Gastrocnemius medialis (tissue), 4 donors: ENCODE data around the gene SLC1A2. TPM values are rescaled to one million over a fixed set of nuclear protein-coding genes. Genes with fewer than 3 reads are reported as not detected.

ENCODE experiments used
- ATAC-seq, 2 donors: fragments of 150-250 bp; one replicate each; pipeline ENCODE4 v1.9.1; 2016
- DNase-seq, 2 donors: peaks; one replicate each; pipeline ENCODE4 v3.0.0-alpha.2; 2019
- H3K27ac ChIP-seq, 4 donors: fragments of 200-600 bp; sonication (generic); 1 replicate in 1 of 4; 2 replicates in 3 of 4; pipeline ENCODE4 v1.5.1; 2016 to 2018; ENCODE audit warnings: mild to moderate bottlenecking in 2 of 4, moderate library complexity in 1 of 4
- H3K27me3 ChIP-seq, 3 donors: fragments of 200-600 bp; sonication (generic) in 2 of 3; 1 replicate in 1 of 3; 2 replicates in 2 of 3; pipeline versions ENCODE4 v1.5.1 to v1.6.0; 2016 to 2019; ENCODE audit warnings: mild to moderate bottlenecking in 1 of 3, moderate library complexity in 1 of 3
- H3K36me3 ChIP-seq, 2 donors: fragments of 200-600 bp; sonication (generic) in 1 of 2; one replicate each; pipeline ENCODE4 v1.5.1; 2017 to 2018
- H3K4me1 ChIP-seq, 2 donors: fragments of 200-600 bp; sonication (generic) in 1 of 2; one replicate each; pipeline ENCODE4 v1.5.1; 2016 to 2017; ENCODE audit warnings: mild to moderate bottlenecking in 2 of 2
- H3K4me3 ChIP-seq, 4 donors: fragments of 200-600 bp; sonication (generic) in 3 of 4; 1 replicate in 1 of 4; 2 replicates in 3 of 4; pipeline ENCODE4 v1.5.1; 2016 to 2019; ENCODE audit warnings: mild to moderate bottlenecking in 2 of 4
- H3K9me3 ChIP-seq, 3 donors: fragments of 200-600 bp; sonication (generic) in 2 of 3; 1 replicate in 1 of 3; 2 replicates in 2 of 3; pipeline ENCODE4 v1.5.1; 2016 to 2019
- CTCF ChIP-seq, 5 experiments: fragments of 450-650 bp in 3 of 5; fragments of 200-600 bp in 2 of 5; sonication (generic) in 2 of 5; IDR thresholded peaks in 4 of 5; conservative IDR thresholded peaks in 1 of 5; 1 replicate in 4 of 5; 2 replicates in 1 of 5; pipeline ENCODE4 v1.5.1; 2016 to 2019; ENCODE audit warnings: antibody characterized with exemption in 5 of 5, mild to moderate bottlenecking in 3 of 5, moderate library complexity in 3 of 5
- POLR2A ChIP-seq, 2 donors: fragments of 450-650 bp; IDR thresholded peaks; one replicate each; pipeline ENCODE4 v1.6.1; 2017; ENCODE audit warnings: antibody characterized with exemption in 2 of 2, mild to moderate bottlenecking in 2 of 2, moderate library complexity in 2 of 2
- in situ Hi-C, 4 donors: fragments of 200-750 bp; cut with MboI; loops; one replicate each; pipeline versions ENCODE4 v1.15.0 to v1.8.0; 2017; ENCODE audit warnings: low sequenced_read_pairs in 4 of 4
- intact Hi-C: fragments of 100-400 bp; cut with DNase I; formaldehyde crosslinking; loops from one replicate; pipeline ENCODE4 v1.15.1; 2023; ENCODE audit warnings: low total_unique reads
- total RNA-seq, 4 donors: library from RNA; depleted of rRNA; stranded (reverse); fragments of >200 nt; gene quantifications; one replicate each; pipeline versions ENCODE4 v1.1.0 to v1.2.3, GENCODE V29; 2016

The SLC1A2 gene
- total RNA-seq, 4 donors from 2014 or later = 0.15 to 1.1 (median 0.52) TPM

- DNase-seq (no peak), ATAC-seq (no peak)
- no peaks in the 10 kb centered on the region for H3K9me3 ChIP-seq
- H3K27ac ChIP-seq = no peak overlapping the region
- peaks cover 7 to 14% of the 10 kb centered on the region in 2 donors for H3K4me1 ChIP-seq
- in situ Hi-C loops = no loop called here
- no peak for TF ChIP-seq POLR2A (IDR thresholded peaks at IDR 0.05)
- no peak for TF ChIP-seq CTCF (IDR thresholded peaks at IDR 0.05 in 4 of 5, conservative IDR thresholded peaks at IDR 0.05 in 1 of 5)
- no peaks in the 10 kb centered on the region for H3K36me3 ChIP-seq
- intact Hi-C loops = loop anchor here (10.0 kb wide), 1 partner anchor 64 kb away; no protein-coding TSS in a partner anchor
- H3K4me3 ChIP-seq = no peak overlapping the region
- peaks cover 0 to 2% (median 0%) of the 10 kb centered on the region in 3 donors for H3K27me3 ChIP-seq
Observed at GRCh38 chr11:35348898-35349687, 70.3 kb downstream of the SLC1A2 start.

GRCh38 chr11:35347921-35348331, 71.4 kb downstream of the SLC1A2 start:
- Histone ChIP-seq H3K27ac (no peak overlapping the region), H3K27me3 (peaks cover 0 to 2% (median 0%) of the 10 kb centered on the region in 3 donors), H3K9me3 (no peaks in the 10 kb centered on the region), H3K36me3 (no peaks in the 10 kb centered on the region), H3K4me3 (no peak overlapping the region), H3K4me1 (peaks cover 7 to 14% of the 10 kb centered on the region in 2 donors)
- in situ Hi-C loops = no loop called here
- intact Hi-C loops = loop anchor here (10.0 kb wide), 1 partner anchor 63 kb away; no protein-coding TSS in a partner anchor
- TF ChIP-seq POLR2A (IDR thresholded peaks at IDR 0.05) (no peak), CTCF (IDR thresholded peaks at IDR 0.05 in 4 of 5, conservative IDR thresholded peaks at IDR 0.05 in 1 of 5) (no peak)
- ATAC-seq (no peak), DNase-seq (no peak)

GRCh38 chr11:35347173-35347878, 72.0 kb downstream of the SLC1A2 start:
- no peak for DNase-seq
- TF ChIP-seq CTCF (IDR thresholded peaks at IDR 0.05 in 4 of 5, conservative IDR thresholded peaks at IDR 0.05 in 1 of 5) = no peak
- no peak for TF ChIP-seq POLR2A (IDR thresholded peaks at IDR 0.05)
- Histone ChIP-seq H3K27me3 (peaks cover 0 to 2% (median 0%) of the 10 kb centered on the region in 3 donors), H3K9me3 (no peaks in the 10 kb centered on the region), H3K4me1 (peaks cover under 1 to 11% of the 10 kb centered on the region in 2 donors), H3K27ac (no peak overlapping the region), H3K36me3 (no peaks in the 10 kb centered on the region), H3K4me3 (no peak overlapping the region)
- in situ Hi-C loops = no loop called here
- intact Hi-C loops = loop anchor here (10.0 kb wide), 1 partner anchor 63 kb away; no protein-coding TSS in a partner anchor
- ATAC-seq = no peak

- Histone ChIP-seq H3K4me1 (peaks cover 0 to 9% of the 10 kb centered on the region in 2 donors), H3K4me3 (no peak overlapping the region), H3K36me3 (no peaks in the 10 kb centered on the region), H3K27me3 (peaks cover 0 to 2% (median 0%) of the 10 kb centered on the region in 3 donors), H3K27ac (no peak overlapping the region), H3K9me3 (no peaks in the 10 kb centered on the region)
- intact Hi-C loops (loop anchor here (10.0 kb wide), 1 partner anchor 62 kb away; no protein-coding TSS in a partner anchor), in situ Hi-C loops (no loop called here)
- no peak for ATAC-seq
- DNase-seq = no peak
- TF ChIP-seq POLR2A (IDR thresholded peaks at IDR 0.05) (no peak), CTCF (IDR thresholded peaks at IDR 0.05 in 4 of 5, conservative IDR thresholded peaks at IDR 0.05 in 1 of 5) (no peak)
Observed at GRCh38 chr11:35346472-35347156, 72.7 kb downstream of the SLC1A2 start.
